Measurements from ENCODE around the gene SUSD6. TPM values are rescaled to one million over a fixed set of nuclear protein-coding genes. Genes with fewer than 3 reads are reported as not detected.

The SUSD6 gene
- total RNA-seq, 1 donor from 2014 or later = 22.3 TPM

DNA sequence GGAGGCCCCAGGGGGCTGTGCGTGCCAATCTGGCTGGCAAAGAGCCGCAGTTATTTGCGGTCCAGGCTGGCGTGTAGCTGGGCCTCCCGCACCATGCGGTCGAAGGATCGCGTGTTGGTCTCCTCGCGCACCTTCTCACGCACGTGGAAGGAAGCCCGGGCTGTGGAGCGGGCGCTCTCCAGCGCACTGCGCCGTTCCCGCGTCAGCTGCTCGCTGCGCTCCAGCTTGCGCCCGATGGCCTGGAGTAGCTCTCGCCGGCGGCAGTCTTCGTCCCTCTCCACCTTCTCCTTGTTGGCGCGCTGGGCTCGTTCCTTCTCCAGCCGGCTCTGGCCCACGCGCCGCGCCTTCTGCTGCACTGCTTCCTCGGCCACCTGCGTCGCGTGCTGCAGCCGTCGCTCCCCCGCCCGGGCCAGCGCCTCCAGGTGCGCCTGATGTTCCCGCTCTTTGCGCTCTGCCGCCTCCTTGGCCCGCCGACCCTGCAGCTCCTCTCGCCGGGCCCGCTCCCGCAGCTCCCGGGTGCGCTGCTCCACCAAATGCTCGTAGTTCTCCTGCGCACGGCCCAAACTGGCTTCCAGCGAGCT is 39.9 kb upstream of the SUSD6 start:
- DNase-seq (ENCODE audit: low spot score, unreplicated experiment) = no peak
- peaks cover 2% of the 10 kb centered on the region for H3K36me3 Mint-ChIP-seq (ENCODE audit: insufficient read depth)
- TF ChIP-seq, protein P1, sequence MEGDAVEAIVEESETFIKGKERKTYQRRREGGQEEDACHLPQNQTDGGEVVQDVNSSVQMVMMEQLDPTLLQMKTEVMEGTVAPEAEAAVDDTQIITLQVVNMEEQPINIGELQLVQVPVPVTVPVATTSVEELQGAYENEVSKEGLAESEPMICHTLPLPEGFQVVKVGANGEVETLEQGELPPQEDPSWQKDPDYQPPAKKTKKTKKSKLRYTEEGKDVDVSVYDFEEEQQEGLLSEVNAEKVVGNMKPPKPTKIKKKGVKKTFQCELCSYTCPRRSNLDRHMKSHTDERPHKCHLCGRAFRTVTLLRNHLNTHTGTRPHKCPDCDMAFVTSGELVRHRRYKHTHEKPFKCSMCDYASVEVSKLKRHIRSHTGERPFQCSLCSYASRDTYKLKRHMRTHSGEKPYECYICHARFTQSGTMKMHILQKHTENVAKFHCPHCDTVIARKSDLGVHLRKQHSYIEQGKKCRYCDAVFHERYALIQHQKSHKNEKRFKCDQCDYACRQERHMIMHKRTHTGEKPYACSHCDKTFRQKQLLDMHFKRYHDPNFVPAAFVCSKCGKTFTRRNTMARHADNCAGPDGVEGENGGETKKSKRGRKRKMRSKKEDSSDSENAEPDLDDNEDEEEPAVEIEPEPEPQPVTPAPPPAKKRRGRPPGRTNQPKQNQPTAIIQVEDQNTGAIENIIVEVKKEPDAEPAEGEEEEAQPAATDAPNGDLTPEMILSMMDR (IDR thresholded peaks at IDR 0.05; ENCODE audit: unreplicated experiment) = no peak
- H3K4me1 Mint-ChIP-seq (ENCODE audit: low read depth) = peaks cover 2% of the 10 kb centered on the region
- H3K9me3 Mint-ChIP-seq (ENCODE audit: low read depth) = no peaks in the 10 kb centered on the region
- peaks cover 61% of the 10 kb centered on the region for H3K27me3 Mint-ChIP-seq
- no peak overlapping the region for H3K27ac Mint-ChIP-seq
- H3K4me3 Mint-ChIP-seq (ENCODE audit: low read depth) = no peak overlapping the region

DNA sequence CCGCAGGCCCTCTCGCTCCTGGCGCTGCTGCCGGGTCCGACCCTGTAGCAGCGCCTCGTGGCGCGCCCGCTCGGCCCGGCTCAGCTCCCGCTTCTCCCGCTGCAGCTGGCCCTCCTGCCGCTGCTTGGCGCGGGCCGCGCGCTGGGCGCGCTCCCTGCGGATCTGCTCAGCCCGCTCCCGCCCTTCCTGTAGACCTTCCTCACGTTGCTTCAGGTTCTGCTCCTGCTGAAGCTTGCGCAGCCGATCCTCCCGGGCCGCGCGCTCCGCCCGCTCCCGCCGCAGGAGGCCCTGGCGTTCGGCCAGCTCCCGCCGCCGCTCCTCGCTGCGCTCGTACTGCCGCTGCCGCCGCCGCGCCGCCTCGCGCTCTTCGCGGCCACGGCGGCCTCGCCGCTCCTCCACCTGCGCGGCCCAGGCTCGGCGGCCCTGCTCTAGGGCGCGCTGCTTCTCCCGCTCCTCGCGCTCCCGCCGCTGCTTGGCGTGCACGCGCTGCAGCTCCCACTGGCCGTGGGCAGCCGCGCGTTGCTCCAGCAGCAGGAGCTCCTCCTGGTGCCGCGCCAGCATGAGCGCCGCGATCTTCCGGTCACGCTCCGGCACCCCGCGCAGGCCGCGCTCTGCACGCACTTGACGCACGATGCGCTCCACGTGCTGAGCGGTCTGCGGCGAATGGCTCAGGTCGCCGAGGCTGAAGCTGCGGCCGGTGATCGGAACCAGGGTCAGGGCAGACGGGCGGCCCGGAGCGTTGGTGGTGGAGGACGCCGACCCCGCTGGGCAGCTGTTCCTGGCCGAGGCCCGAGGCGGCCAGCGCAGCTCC is 39.2 kb upstream of the SUSD6 start:
- no peak overlapping the region for H3K4me3 Mint-ChIP-seq (ENCODE audit: low read depth)

DNA sequence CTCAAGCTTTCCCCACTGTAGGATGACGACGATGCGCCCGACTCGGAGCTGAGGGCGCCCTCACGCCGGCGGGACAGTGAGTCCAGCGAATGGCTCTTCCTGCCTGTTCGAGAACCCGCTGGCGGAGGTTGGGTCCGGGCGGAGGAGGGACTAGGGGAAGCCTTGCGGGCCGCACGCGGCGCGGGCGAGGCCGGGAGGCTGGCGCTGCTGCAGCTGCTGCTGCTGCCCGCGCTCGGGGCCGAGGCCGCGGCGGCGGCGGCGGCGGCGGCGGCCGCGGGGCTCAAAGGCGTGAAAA is 38.6 kb upstream of the SUSD6 start:
- peaks cover 52% of the 10 kb centered on the region for H3K27me3 Mint-ChIP-seq
- H3K27ac Mint-ChIP-seq = no peak overlapping the region
- no peak for DNase-seq (ENCODE audit: low spot score, unreplicated experiment)
- TF ChIP-seq, protein P1 (IDR thresholded peaks at IDR 0.05; ENCODE audit: unreplicated experiment) = no peak
- peaks cover 2% of the 10 kb centered on the region for H3K4me1 Mint-ChIP-seq (ENCODE audit: low read depth)
- H3K36me3 Mint-ChIP-seq (ENCODE audit: insufficient read depth) = peaks cover 2% of the 10 kb centered on the region
- no peak overlapping the region for H3K4me3 Mint-ChIP-seq (ENCODE audit: low read depth)
- H3K9me3 Mint-ChIP-seq (ENCODE audit: low read depth) = no peaks in the 10 kb centered on the region

More for the DNA sequence above, 39.2 kb upstream of the SUSD6 start:
- TF ChIP-seq, protein P1 (IDR thresholded peaks at IDR 0.05; ENCODE audit: unreplicated experiment) = no peak
- peak; percentile 12 for DNase-seq (ENCODE audit: low spot score, unreplicated experiment)
- Mint-ChIP-seq H3K36me3 (ENCODE audit: insufficient read depth) (peaks cover 2% of the 10 kb centered on the region), H3K27ac (no peak overlapping the region), H3K4me1 (ENCODE audit: low read depth) (peaks cover 2% of the 10 kb centered on the region), H3K27me3 (peaks cover 58% of the 10 kb centered on the region), H3K9me3 (ENCODE audit: low read depth) (no peaks in the 10 kb centered on the region)

- Mint-ChIP-seq H3K27me3 (peaks cover 47% of the 10 kb centered on the region), H3K9me3 (ENCODE audit: low read depth) (no peaks in the 10 kb centered on the region), H3K4me3 (ENCODE audit: low read depth) (peak overlapping the region; percentile 29), H3K36me3 (ENCODE audit: insufficient read depth) (peaks cover 2% of the 10 kb centered on the region), H3K4me1 (ENCODE audit: low read depth) (peaks cover 2% of the 10 kb centered on the region), H3K27ac (no peak overlapping the region)
- TF ChIP-seq, protein P1 (IDR thresholded peaks at IDR 0.05; ENCODE audit: unreplicated experiment) = no peak
- no peak for DNase-seq (ENCODE audit: low spot score, unreplicated experiment)
Measured at GRCh38 chr14:69573205-69573830, 38.1 kb upstream of the SUSD6 start.

DNA sequence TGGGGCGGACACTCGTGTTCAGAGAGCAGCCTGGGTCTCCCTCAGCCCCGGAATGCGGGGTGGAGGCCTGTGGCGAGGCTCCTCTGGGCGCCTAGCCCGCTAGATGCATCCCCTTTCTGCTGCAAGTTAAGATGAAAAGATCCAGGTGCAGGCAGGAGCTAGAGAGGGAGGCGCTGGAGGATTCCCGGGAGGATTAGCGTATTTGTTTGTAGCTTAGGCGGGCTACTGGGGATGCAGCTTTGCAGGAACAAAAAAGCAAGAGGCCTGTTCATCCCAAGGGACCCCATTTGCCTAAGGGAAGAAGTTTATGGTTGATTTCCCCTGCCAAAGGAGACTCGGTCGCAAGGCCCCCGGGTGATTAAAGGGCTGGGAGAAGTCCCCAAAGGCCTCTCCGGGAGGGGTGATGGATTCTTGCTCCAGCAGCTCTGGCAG is 37.5 kb upstream of the SUSD6 start:
- Mint-ChIP-seq H3K4me1 (ENCODE audit: low read depth) (peaks cover 2% of the 10 kb centered on the region), H3K9me3 (ENCODE audit: low read depth) (no peaks in the 10 kb centered on the region), H3K4me3 (ENCODE audit: low read depth) (peak overlapping the region; percentile 29), H3K36me3 (ENCODE audit: insufficient read depth) (peaks cover 2% of the 10 kb centered on the region), H3K27ac (no peak overlapping the region), H3K27me3 (peaks cover 49% of the 10 kb centered on the region)
- TF ChIP-seq, protein P1 (IDR thresholded peaks at IDR 0.05; ENCODE audit: unreplicated experiment) = no peak
- DNase-seq (ENCODE audit: low spot score, unreplicated experiment) = no peak

All from progenitor cell of endocrine pancreas (in vitro differentiated cells).